Adipose tissue (tissue), 3 donors: ENCODE data around the gene STK17A. TPM values are rescaled to one million over a fixed set of nuclear protein-coding genes. Genes with fewer than 3 reads are reported as not detected.
A peak's percentile ranks its signal among the peaks of the same experiment; 100 is the strongest.
"Not testable (repeated sequence)": the region's sequence is repeated elsewhere in the genome, so short reads cannot be mapped to it uniquely, and the experiment has no call there.

Source experiments
- H3K27ac ChIP-seq: one replicate; pipeline ENCODE4 v1.5.1; 2013; ENCODE audit warnings: low read depth, low read length
- WGBS, 3 donors: extraction: QIAGEN DNeasy Blood & Tissue Kit; methylation state at CpG; one replicate each; pipeline ENCODE4 v1.1.7; 2013; 5-methylcytosine and 5-hydroxymethylcytosine counted together
- polyA plus RNA-seq, 3 donors: library from polyadenylated mRNA; stranded (reverse); fragments of 200-250 nt; gene quantifications; one replicate each; pipeline ENCODE4 v1.2.3, GENCODE V29; 2013
- donor health status: healthy with polysubstance abuse.
- donor health status: Bipolar disorder and iron deficiency.
- donor health status: healthy.

The STK17A gene
- polyA plus RNA-seq, 3 donors = 6.4 to 22.2 (median 7.2) TPM

DNA sequence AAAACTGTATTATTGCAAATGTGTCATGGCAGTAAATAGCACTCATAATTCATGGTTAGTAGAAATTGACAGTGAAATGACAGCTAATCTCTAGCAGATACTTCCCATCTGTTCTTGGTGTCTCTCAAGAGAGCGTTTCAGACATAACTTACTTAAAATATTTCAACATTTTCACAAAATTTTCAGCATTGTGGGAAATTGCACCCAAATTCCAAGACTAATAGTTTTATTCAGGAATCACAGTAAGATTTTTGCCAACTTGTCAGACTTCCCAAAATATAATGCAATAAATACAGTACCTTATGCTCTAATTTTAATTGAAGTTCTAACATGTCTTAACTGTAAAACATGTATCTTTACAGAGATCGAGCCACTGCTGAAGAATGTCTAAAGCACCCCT, 41.2 kb downstream of the STK17A start:
- 81 to 89% (median 88%) methylated on average over 2 of the region's 2 CpGs for WGBS, 3 donors
- no peak overlapping the region for H3K27ac ChIP-seq

DNA sequence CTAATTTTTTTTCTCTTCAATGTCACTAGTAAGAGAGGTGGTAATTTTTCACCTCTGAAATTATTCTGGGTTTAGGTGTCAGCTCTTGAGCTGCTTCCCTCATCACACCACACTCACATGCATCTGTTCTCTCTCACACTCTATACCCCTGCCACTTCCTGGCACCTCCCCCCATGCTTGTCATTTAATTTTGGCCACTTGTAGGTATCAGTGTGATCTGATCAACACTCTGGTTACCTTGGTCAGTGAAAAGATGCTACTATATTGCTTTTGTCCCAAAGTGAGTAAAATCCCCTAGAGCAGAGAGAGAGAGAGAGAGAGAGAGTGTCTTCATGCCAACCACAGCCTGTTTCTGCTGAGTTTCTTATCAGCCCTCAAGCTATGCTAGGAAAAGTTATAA, 42.5 kb downstream of the STK17A start:
- no peak overlapping the region for H3K27ac ChIP-seq

DNA sequence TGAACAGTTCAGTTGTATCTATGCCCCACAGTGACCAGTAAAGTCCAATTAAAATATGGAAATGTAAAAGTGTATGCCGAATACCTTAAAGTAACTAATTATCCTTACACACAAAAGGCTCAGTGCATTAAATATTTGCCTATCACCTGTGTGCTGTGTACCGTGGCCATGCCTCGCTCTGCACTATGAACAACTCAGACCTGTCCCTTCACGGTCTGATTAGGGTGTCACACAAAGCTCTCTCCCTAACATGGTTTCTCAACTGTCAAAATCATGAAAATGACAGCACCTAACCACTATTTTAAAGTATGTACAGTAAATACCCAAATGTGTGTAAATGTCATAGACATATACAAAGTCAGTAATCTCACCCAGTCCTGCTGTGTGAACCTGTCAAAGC, 43.1 kb downstream of the STK17A start:
- H3K27ac ChIP-seq = no peak overlapping the region
- WGBS, 3 donors = 65 to 90% (median 85%) methylated on average over 4 of the region's 4 CpGs

DNA sequence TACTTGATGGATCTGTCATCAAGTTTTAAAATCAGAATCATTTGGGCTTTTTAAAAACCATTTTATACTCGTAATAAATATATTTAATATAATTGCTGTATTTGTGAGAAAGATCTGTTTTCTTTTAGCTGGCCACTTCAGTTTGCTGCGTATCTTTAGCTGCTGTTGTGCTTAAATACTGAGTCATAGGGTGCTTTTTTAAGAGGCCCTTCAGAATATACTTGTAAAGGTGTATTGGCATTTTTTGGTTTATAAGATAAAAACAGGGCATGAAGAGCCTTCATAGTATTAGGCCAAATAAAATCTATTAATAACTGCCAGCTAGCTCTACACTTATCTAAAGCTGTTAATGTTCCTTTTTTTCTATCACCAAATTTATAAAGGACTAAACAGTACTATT, 43.8 kb downstream of the STK17A start:
- WGBS, 3 donors = 84 to 99% (median 86%) methylated on average over 2 of the region's 2 CpGs
- H3K27ac ChIP-seq = no peak overlapping the region

DNA sequence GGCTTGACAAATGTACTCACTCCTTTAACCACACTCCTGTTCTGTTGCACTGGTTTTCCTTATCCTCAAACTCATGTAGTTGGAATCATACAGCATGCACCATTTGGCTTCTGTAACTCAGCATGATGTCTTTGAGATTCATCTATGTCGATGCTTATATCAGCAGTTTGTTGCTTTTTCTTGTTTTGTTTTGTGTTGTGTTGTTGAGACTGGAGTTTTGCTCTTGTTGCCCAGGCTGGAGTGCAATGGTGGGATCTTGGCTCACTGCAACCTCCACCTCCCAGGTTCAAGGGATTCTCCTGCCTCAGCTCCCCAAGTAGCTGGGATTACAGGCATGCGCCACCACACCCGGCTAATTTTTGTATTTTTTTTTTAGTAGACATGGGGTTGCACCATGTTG, 44.9 kb downstream of the STK17A start:
- WGBS, 3 donors = 90 to 96% (median 95%) methylated on average over 3 of the region's 3 CpGs
- not testable (repeated sequence) for H3K27ac ChIP-seq

DNA sequence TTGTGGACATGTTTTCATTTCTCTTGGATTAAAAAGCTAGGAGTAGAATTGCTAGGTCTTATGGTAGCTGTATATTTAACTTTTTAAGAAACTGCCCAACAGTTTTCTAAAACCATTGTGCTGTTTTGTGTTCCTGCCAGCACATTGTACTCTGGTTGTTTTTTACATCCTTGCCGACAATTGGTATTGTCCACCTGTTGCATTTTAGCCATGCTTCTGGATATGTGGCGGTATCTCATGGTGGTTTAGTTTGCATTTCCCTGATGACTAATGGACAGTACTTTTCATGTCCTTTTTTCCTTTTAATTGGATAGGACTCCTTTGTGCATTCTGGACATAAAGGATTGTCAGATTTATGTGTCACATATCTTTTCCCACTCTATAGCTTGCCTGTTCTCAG, 45.5 kb downstream of the STK17A start:
- no peak overlapping the region for H3K27ac ChIP-seq
- 83 to 98% (median 88%) methylated on average over 2 of the region's 2 CpGs for WGBS, 3 donors

DNA sequence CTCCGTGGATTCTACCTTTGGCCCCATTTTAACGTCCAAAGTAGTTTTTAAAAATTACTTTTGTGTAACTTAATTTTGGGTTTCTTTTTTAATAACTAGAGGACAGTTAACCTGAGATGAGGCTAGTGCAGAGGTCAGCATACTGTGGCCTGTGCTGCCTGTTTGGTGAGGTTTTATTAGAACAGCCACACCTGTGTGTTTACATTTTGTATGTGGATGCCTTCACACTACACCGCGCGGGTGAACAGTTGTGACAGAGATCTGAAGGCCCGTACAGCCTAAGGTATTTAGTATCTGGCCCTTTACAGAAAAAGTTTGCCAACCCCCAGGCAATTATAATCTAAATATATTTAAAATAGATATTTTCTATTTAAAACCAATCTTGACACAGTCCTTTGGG, 46.9 kb downstream of the STK17A start:
- H3K27ac ChIP-seq = no peak overlapping the region
- WGBS, 3 donors = 66 to 92% (median 81%) methylated on average over 6 of the region's 6 CpGs

DNA sequence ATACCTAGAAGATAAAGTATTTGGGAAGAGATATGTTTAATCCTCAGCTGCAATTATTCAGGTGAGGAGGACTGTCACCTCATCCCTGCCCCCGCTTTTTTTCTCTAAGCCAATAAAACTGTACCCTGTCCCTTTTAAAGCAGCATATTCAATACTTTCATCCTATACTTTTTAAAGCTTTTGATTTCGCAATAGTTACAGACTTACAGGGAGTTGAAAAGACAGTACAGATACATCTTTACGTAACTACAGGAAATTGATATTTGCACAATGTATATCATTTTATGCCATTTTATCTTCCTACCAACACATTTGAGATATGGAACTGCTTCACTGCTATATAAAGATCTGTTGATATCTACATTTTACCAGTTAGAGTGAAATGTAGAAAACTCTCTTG, 47.6 kb downstream of the STK17A start:
- no peak overlapping the region for H3K27ac ChIP-seq
- 66 to 93% (median 82%) methylated on average over 3 of the region's 3 CpGs for WGBS, 3 donors

DNA sequence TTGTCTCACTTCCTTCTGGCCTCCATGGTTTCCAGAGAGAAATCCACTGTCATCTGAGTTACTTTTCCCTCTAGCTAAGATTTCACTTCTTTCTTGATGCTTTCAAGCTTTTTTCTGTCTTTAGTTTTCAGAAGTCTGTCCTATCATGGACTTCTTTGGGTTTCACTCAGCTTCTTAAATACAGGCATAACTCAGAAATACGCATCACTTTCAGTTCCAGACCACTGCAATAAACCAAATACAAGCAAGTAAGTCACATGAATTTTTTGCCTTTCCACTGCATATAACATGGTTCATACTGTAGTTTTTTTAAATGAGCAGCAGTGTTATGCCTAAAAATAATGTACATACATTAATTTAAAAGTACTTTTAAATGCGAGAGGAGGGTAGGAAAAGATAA, 48.7 kb downstream of the STK17A start:
- 97 to 98% (median 97%) methylated on average over 2 of the region's 2 CpGs for whole genome bisulfite sequencing, 3 donors
- no peak overlapping the region for H3K27ac ChIP-seq

DNA sequence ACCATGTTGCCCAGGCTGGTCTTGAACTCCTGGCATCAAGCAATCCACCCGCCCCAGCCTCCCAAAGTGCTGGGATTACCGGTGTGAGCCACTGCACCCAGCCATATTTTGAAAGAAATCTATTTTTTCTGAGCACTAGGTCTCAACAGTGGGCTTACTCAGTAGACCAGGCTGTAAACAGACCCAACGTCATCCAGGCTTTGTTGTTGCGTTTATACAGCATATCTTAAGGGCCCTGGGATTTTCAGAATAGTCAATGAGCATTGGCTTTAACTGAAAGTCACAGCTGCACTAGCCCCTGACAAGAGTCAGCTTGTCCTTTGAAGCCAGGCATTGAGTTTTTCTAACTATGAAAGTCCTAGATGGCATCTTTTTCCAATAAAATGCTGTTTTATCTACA, 49.8 kb downstream of the STK17A start:
- 88 to 97% (median 97%) methylated on average over 4 of the region's 4 CpGs for WGBS, 3 donors
- no peak overlapping the region for H3K27ac ChIP-seq

DNA sequence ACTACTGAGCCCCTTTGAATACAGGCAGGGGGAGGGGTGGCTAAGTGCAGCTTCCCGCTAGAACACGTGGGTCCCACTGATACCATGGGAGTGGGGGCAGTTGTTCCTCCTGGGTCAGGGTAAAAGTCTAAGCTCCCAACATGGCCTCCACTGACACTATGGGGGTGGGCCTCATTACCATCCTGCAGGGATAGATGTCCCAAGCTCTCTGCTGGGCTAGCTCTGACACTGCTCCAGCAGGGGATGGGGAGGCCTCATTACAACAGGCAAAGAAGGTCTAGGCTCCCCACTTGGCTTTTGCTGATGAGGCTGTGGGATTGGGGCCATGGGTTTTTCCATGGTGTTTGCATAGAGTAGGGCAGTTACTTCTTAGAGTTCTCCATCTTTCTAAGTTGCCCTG, 51.5 kb downstream of the STK17A start:
- no peak overlapping the region for H3K27ac ChIP-seq
- WGBS, 3 donors = 91 to 99% (median 92%) methylated on average over 2 of the region's 2 CpGs

DNA sequence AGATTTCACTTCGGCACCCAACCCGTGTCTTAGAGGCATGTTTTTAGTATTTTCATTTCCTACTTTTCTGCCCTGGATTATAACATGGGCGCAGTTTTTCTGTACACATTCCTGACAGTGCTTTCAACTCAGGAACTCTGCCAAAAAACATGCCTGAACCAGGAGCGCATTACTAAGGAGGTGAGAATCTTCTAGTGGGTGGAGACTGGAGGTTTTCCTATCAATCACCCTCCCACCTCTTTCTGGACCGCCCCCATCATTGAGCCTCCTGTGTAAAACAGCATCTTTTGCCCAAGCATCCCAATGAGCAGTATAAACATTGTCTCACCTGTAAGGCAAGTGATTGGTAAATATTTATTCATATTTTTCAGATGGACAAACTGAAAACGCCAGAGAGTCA, 53.2 kb downstream of the STK17A start:
- H3K27ac ChIP-seq = no peak overlapping the region
- WGBS, 3 donors = 67 to 85% (median 78%) methylated on average over 6 of the region's 6 CpGs

DNA sequence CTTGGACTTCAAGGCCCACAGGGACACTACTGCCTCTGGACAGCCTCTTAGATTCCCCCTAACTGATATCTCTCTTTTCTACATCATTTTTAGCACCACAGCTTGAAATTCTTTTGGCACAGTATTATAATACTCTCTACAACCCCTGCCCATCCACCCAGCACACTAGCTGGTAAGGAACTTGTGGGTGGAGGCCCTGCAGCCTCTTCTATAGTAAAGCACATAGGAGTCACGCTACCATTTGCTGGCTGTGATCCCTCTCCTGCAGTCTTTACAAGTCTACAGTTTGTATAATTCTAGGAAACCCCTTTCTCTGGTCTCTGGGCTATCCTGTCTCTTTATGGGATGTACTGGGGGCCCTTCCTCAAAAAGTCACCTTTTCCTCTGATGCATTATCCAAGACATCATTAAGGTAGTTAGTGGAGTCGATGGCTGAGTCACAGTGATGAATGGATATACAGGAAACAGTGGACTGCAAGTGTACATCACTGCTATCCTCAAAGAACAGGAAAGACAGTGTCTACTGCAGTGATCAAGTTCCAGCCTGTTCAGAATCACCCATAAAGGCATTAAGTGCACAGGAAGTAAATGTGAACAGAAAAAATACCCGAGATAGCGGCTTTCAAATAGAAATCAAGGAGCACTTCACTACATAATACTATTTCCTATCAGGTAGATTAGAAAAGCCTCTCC, 54.4 kb downstream of the STK17A start:
- 70 to 75% (median 73%) methylated on average over 4 of the region's 4 CpGs for WGBS, 3 donors
- H3K27ac ChIP-seq = no peak overlapping the region

DNA sequence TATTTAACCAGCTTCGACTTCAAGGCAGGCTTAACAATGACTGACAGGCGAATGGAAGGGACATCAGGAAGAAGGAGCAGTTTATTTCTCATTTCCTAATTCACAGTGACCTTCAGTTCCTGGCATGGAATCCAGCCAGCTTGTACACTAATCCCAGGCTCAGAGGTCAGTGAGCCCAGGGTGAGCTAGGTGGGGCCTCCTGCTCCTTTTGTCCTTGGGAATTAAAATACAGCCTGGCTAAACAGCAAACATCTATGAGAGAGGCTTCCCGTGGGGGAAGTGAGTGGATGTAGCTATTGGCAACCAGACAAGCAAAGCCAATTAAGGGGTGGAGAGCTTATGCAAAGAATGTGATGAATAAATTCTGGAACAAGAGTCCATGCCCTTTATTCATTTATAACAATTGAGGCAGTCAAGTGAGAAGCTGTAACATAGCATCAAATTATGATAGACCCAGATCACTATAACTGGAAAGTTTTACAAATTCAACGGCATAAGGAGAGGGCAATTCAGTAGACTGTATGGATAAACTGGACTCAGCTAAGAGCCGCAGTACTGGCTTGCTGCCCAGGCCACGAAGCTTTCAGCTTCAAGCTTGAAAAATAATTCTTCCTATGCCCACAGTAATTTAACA, 57.1 kb downstream of the STK17A start:
- 19 to 52% (median 44%) methylated on average over 6 of the region's 6 CpGs for WGBS, 3 donors
- peak overlapping the region; percentile 0 for H3K27ac ChIP-seq

DNA sequence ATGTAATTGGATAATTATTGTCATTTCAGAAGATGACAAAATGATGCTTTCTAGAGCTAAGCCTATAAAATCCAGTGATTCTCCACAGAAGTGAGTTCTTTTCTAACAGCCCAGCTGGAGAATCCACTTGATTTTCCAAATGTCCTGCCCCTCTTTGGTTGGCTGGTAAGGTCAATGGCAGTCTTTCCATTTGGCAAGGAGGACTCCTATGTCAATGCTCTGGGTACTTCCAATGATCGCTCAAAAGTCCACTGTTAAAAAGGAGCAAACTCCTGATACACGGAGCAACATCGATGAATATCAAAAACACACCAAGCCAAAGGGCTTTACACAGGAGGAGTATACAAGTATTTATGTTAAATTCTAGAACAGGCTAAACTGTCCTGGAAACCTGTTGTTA, 57.8 kb downstream of the STK17A start:
- 99 to 100% (median 100%) methylated on average over 3 of the region's 3 CpGs for WGBS, 3 donors
- H3K27ac ChIP-seq = peak overlapping the region; percentile 0

DNA sequence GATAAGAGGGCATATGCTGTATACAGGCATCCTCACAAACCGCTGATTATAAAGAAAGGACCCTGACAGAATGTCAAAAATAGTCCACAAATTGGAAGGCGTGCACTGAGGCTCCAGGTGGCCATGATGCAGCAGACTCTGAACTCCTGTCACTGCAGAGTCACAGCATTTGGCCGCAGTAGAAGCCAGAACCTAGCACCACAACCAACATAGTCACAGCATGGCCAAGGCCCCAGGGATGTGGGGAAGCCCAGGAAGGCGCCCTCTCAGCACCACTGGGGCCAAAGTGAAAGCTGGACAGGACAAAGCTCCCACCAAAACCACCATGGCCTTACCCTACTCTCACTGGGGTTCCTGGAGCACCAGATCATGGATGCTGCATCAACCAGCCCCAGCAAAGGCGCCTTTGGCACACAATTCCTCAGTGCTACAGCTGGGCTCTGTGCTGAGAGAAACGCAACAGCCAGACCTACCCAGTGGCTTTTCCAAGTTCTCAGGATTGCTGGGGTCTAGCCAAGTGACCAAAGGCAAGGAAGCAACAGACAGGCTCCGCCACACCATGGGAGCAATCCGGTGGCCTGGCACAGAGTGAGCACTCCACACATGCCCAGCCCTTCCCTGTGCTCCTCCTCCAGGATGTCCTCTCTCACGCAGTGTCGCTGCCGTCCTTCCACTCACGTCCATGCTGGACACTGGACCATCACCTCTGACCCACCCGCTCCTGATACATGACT, 60.2 kb downstream of the STK17A start:
- no peak overlapping the region for H3K27ac ChIP-seq
- 94 to 97% (median 95%) methylated on average over 13 of the region's 13 CpGs for WGBS, 3 donors

DNA sequence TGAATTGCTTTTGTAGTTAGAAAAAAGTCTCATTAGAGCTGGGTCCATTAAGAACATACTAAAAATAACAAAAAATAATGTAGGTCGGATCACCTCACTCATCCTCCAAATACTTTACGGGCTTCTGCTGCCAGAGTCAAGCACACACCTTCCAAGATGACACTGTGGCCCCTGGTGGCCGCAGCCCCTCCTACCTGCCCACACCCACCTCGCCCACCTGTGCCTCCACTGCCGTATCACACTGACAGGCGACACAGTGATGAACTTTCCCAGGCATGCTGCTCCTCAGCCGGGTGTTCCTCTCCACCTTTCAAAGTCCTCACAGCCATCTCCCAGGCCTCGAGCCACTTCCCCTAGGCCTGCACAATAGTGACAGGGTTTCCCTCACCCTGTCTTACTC, 60.9 kb downstream of the STK17A start:
- 73 to 91% (median 88%) methylated on average over 8 of the region's 8 CpGs for WGBS, 3 donors
- no peak overlapping the region for H3K27ac ChIP-seq

DNA sequence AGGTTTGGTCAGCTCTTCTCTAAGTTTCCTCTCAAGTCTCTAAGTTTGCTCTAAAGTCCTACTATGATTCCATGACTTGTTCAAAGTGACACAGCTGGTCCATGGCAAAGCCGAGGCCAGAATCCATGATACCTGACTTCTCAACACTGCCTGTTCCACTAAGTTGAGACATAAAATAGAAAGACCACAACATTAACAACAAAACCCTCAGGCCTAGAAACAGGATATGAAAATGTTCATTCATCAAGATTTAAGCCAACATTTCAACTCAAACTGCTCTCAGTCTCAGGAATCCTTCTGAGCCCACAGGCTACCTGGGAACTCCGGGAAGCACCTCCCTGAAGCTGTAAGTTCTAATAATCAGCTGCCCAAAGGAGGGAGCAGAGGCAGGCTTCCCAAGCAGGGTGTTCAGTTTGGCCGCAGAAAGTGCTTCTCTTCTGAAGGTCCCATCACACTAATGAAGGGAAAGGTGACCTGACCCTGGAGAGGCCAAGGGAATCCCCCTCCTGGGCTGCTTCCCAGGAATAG, 62.9 kb downstream of the STK17A start:
- WGBS, 3 donors = 85 to 89% (median 88%) methylated on average over 3 of the region's 3 CpGs
- H3K27ac ChIP-seq = no peak overlapping the region

DNA sequence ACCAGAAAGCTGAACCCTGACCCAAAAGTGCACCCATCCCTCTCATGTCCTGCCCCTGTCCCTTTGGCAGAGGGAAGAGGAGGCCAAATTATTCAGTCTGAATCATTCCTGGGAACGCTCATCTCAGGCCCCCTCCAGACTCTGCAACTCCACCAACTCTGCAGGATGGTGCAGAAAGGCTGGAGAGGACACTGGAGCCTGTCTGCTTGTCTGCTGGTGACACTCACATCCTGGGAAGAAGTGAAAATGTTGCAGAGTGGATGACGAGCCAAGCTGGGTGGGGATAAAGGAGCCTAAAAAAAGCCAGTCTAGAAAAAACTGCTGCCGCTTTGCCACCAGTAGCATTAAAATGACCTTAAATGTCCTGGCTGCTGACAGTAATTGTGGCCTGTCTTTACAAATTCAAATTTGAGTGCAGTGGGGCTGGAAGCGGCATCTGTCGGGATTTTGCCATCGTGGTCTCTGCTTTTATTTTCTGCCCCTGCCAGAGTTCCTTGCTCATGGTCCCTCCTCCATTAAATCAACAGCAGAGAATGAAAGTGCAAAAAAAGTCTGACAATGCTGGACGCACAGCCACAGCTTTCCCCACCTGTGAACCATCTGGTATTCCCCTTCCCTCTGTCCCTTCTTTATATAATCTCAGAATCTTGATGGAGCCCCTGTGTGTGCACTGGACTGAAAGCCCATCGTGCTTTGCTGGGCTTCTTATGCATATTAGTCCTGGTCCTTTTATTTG, 63.9 kb downstream of the STK17A start:
- WGBS, 3 donors = 53 to 60% (median 53%) methylated on average over 8 of the region's 8 CpGs
- H3K27ac ChIP-seq = peak overlapping the region; percentile 69
